Measurements from ENCODE around the gene TNFAIP6.

DNA sequence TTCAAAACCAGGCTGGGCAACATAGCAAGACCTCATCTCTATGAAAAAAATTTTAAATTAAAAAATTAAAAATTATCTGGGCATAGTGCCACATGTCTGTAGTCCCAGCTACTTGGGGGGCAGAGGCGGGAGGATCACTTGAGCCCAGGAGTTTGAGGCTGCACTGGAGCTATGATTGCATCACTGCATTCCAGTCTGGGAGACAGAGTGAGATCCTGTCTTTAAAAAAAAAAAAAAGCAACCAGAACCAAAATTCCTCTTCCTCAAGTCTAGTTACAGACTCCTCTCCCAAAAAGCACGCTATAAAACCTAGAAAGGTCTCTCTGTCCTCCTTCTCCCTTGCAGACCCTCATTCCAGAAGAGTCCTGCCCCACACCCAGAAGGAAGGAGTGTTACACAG lies 23.9 kb downstream of the TNFAIP6 start:
- TF ChIP-seq TAF1 (IDR thresholded peaks at IDR 0.05; ENCODE audit: low read depth) (no peak), CTCF (IDR thresholded peaks at IDR 0.05; ENCODE audit: poor library complexity, severe bottlenecking) (no peak), POLR2AphosphoS5 (IDR thresholded peaks at IDR 0.05) (no peak), RAD21 (conservative IDR thresholded peaks at IDR 0.05) (no peak), EP300 (conservative IDR thresholded peaks at IDR 0.05; ENCODE audit: poor library complexity, severe bottlenecking) (no peak), EZH2 (IDR thresholded peaks at IDR 0.05; ENCODE audit: borderline replicate concordance, insufficient read depth, low read length, poor library complexity, severe bottlenecking) (no peak)
- TF ChIP-seq, protein P1, sequence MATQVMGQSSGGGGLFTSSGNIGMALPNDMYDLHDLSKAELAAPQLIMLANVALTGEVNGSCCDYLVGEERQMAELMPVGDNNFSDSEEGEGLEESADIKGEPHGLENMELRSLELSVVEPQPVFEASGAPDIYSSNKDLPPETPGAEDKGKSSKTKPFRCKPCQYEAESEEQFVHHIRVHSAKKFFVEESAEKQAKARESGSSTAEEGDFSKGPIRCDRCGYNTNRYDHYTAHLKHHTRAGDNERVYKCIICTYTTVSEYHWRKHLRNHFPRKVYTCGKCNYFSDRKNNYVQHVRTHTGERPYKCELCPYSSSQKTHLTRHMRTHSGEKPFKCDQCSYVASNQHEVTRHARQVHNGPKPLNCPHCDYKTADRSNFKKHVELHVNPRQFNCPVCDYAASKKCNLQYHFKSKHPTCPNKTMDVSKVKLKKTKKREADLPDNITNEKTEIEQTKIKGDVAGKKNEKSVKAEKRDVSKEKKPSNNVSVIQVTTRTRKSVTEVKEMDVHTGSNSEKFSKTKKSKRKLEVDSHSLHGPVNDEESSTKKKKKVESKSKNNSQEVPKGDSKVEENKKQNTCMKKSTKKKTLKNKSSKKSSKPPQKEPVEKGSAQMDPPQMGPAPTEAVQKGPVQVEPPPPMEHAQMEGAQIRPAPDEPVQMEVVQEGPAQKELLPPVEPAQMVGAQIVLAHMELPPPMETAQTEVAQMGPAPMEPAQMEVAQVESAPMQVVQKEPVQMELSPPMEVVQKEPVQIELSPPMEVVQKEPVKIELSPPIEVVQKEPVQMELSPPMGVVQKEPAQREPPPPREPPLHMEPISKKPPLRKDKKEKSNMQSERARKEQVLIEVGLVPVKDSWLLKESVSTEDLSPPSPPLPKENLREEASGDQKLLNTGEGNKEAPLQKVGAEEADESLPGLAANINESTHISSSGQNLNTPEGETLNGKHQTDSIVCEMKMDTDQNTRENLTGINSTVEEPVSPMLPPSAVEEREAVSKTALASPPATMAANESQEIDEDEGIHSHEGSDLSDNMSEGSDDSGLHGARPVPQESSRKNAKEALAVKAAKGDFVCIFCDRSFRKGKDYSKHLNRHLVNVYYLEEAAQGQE (IDR thresholded peaks at IDR 0.05; ENCODE audit: borderline replicate concordance): no peak

Measured in neural cell (in vitro differentiated cells).